Natural killer cell (primary cell): ENCODE measurements around the gene FXYD7. TPM values are rescaled to one million over a fixed set of nuclear protein-coding genes. Genes with fewer than 3 reads are reported as not detected.

Source experiments
- ATAC-seq, 3 donors: fragments of 150-1000 bp in 2 of 3; fragments of 200-7000 bp in 1 of 3; cut with Tn5 transposase; 1 replicate in 1 of 3; 2 replicates in 2 of 3; pipeline ENCODE4 v1.10.0; 2021; ENCODE audit warnings: mild to moderate bottlenecking in 2 of 3, moderate library complexity in 2 of 3
- DNase-seq, 2 donors: peaks; one replicate each; pipeline versions ENCODE4 v3.0.0 to v3.0.0-alpha.2; 2013 to 2021; ENCODE audit warnings: mixed read lengths in 1 of 2
- H3K27ac ChIP-seq: one replicate; pipeline ENCODE4 v1.5.1; 2013; ENCODE audit warnings: mild to moderate bottlenecking, low read length
- H3K27me3 ChIP-seq: one replicate; pipeline ENCODE4 v1.6.1; 2013; ENCODE audit warnings: low read length; ENCODE audit not compliant: control insufficient read depth, insufficient read depth
- H3K36me3 ChIP-seq: one replicate; pipeline ENCODE4 v1.6.1; 2013; ENCODE audit warnings: low read length; ENCODE audit not compliant: control insufficient read depth, insufficient read depth
- H3K4me1 ChIP-seq: one replicate; pipeline ENCODE4 v1.6.1; 2013; ENCODE audit warnings: low read length; ENCODE audit not compliant: control insufficient read depth, insufficient read depth
- H3K4me3 ChIP-seq: one replicate; pipeline ENCODE4 v1.5.1; 2013; ENCODE audit warnings: low read length
- H3K9me3 ChIP-seq: one replicate; pipeline ENCODE4 v1.6.1; 2013; ENCODE audit warnings: low read length; ENCODE audit not compliant: control insufficient read depth, insufficient read depth
- H3K27ac Mint-ChIP-seq, 2 donors: one replicate each; pipeline ENCODE4 v1.8.0; 2022; ENCODE audit warnings: mild to moderate bottlenecking in 2 of 2, mixed read lengths in 2 of 2, moderate library complexity in 1 of 2
- H3K27me3 Mint-ChIP-seq, 2 donors: one replicate each; pipeline ENCODE4 v1.8.0; 2022; ENCODE audit warnings: low read depth in 2 of 2, mixed read lengths in 2 of 2
- H3K36me3 Mint-ChIP-seq: one replicate; pipeline ENCODE4 v1.8.0; 2022; ENCODE audit warnings: mixed read lengths
- H3K4me1 Mint-ChIP-seq, 2 donors: one replicate each; pipeline ENCODE4 v1.8.0; 2022; ENCODE audit warnings: mixed read lengths in 2 of 2
- H3K4me3 Mint-ChIP-seq: one replicate; pipeline ENCODE4 v1.8.0; 2022; ENCODE audit warnings: mild to moderate bottlenecking, moderate library complexity, mixed read lengths
- H3K9me3 Mint-ChIP-seq, 2 donors: one replicate each; pipeline ENCODE4 v1.8.0; 2022; ENCODE audit warnings: mixed read lengths in 2 of 2
- WGBS: methylation state at CpG from one replicate; pipeline ENCODE4 v1.1.7; 2013; ENCODE audit warnings: missing lambda C conversion rate; ENCODE audit not compliant: insufficient coverage; 5-methylcytosine and 5-hydroxymethylcytosine counted together
- intact Hi-C: fragments of 100-400 bp; cut with micrococcal nuclease; formaldehyde crosslinking; loops from one replicate; pipeline ENCODE4 v1.14.2; 2022
- total RNA-seq, 4 donors: library from RNA; stranded (reverse); fragments of 120-200 nt in 1 of 4; gene quantifications; one replicate each; pipeline versions ENCODE4 v1.2.3 to v1.2.4, GENCODE V29; 2013 to 2022
- TF ChIP-seq, protein P1 (sequence below): fragments of 200-600 bp; IDR thresholded peaks from one replicate; pipeline ENCODE4 v1.8.0; 2022; ENCODE audit warnings: antibody characterized with exemption

Gene FXYD7
- total RNA-seq, 3 donors from 2014 or later (not counting 1 experiment from before 2014, with no cell fraction given): 4.0 to 5.4 (median 4.9) TPM

DNA sequence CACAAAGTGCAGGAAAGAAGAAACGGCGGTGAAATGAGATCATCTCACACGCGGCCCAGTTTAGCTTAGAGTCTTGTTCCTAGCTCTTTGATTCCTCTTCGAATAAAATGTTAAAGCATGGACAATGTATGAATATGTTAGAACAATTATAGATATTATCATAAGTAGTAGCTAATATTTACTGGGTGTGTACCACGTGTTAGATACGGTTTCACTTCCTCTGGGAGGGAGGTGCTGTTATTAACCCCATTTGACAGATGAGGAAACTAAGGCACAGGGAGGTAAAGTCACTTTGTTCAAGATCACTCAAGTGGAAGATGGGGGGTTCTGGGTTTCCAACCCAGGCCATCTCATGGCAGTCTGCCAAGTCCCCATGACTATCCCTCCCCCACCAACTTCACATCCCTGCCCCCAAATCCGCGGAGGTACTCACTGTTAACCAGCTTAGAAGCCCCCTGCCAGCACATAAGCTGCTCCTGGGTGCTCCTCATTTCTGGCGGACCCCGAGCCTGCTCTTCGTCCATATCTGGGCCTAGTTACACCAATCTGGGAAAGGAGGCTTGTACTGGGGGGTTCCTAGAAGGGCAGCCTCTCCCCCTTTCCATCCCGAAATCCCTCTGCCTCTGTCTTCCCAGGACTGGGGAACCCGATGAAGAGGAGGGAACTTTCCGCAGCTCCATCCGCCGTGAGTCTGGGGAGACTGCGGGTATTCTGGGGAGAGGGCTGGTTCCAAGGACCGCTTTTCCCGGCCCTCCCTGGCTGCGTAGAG lies 1.0 kb upstream of the FXYD7 start:
- no peaks in the 10 kb centered on the region for H3K36me3 Mint-ChIP-seq
- H3K27me3 ChIP-seq: peaks cover 11% of the 10 kb centered on the region
- TF ChIP-seq, protein P1, sequence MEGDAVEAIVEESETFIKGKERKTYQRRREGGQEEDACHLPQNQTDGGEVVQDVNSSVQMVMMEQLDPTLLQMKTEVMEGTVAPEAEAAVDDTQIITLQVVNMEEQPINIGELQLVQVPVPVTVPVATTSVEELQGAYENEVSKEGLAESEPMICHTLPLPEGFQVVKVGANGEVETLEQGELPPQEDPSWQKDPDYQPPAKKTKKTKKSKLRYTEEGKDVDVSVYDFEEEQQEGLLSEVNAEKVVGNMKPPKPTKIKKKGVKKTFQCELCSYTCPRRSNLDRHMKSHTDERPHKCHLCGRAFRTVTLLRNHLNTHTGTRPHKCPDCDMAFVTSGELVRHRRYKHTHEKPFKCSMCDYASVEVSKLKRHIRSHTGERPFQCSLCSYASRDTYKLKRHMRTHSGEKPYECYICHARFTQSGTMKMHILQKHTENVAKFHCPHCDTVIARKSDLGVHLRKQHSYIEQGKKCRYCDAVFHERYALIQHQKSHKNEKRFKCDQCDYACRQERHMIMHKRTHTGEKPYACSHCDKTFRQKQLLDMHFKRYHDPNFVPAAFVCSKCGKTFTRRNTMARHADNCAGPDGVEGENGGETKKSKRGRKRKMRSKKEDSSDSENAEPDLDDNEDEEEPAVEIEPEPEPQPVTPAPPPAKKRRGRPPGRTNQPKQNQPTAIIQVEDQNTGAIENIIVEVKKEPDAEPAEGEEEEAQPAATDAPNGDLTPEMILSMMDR: no peak
- no peaks in the 10 kb centered on the region for H3K36me3 ChIP-seq
- H3K9me3 ChIP-seq: no peaks in the 10 kb centered on the region
- peak overlapping the region; percentile 76 for H3K4me3 Mint-ChIP-seq
- intact Hi-C loops: loop anchor here (5.0 kb wide), 2 partner anchors 70 to 170 kb away; no protein-coding TSS in a partner anchor
- 14% methylated on average over 19 of the region's 21 CpGs for WGBS
- no peak overlapping the region for H3K27ac ChIP-seq
- H3K4me1 Mint-ChIP-seq: peaks cover 22 to 49% of the 10 kb centered on the region in 2 donors
- DNase-seq: peak in 1 of 2 donors; percentile 59
- peaks cover 46% of the 10 kb centered on the region for H3K4me1 ChIP-seq
- H3K27ac Mint-ChIP-seq: peak overlapping the region; percentile 50 to 80
- no peaks in the 10 kb centered on the region for H3K9me3 Mint-ChIP-seq
- ATAC-seq: no peak
- peak overlapping the region; percentile 32 for H3K4me3 ChIP-seq
- H3K27me3 Mint-ChIP-seq: peaks cover 0 to 22% of the 10 kb centered on the region in 2 donors

DNA sequence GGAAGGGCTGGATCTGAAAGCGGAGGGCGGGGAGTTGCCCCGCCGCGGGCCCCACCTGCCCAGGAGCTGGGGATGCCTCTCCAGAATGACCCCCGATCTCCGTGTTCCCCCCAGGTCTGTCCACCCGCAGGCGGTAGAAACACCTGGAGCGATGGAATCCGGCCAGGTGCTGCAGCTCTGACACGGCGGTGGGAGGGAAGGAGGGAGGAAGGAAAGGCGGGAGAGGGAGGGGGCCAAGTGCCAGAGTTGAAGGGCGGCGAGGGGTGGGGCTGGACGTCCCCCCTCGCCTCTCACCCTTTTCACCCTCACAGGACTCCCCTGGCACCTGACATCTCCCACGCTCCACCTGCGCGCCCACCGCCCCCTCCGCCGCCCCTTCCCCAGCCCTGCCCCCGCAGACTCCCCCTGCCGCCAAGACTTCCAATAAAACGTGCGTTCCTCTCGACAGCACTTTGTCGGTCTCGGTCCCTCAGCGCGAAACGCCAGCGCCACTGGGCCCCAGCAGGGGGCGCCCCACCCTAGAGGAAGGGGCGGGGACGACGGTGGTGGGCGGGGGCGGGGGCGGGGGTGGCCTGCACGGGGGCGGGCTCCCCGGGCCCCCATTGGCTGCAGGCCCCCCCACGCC lies 337 bp upstream of the FXYD7 start:
- WGBS: 2% methylated on average over 16 of the region's 46 CpGs
- ATAC-seq (peak; percentile 50 to 64 (median 54)), DNase-seq (peak; percentile 72 to 86)
- intact Hi-C loops: loop anchor here (1.0 to 5.0 kb wide), 3 partner anchors 70 to 170 kb away; no protein-coding TSS in a partner anchor
- TF ChIP-seq, protein P1: peak; percentile 73
- H3K36me3 ChIP-seq: no peaks in the 10 kb centered on the region
- no peaks in the 10 kb centered on the region for H3K9me3 Mint-ChIP-seq
- H3K27me3 ChIP-seq: peaks cover 11% of the 10 kb centered on the region
- peak overlapping the region; percentile 43 for H3K4me3 ChIP-seq
- peaks cover 0 to 17% of the 10 kb centered on the region in 2 donors for H3K27me3 Mint-ChIP-seq
- no peaks in the 10 kb centered on the region for H3K9me3 ChIP-seq
- peak overlapping the region in 1 of 2 donors; percentile 80 for H3K27ac Mint-ChIP-seq
- H3K4me1 ChIP-seq: peaks cover 46% of the 10 kb centered on the region
- H3K4me1 Mint-ChIP-seq: peaks cover 22 to 44% of the 10 kb centered on the region in 2 donors
- no peaks in the 10 kb centered on the region for H3K36me3 Mint-ChIP-seq
- H3K27ac ChIP-seq: no peak overlapping the region
- peak overlapping the region; percentile 81 for H3K4me3 Mint-ChIP-seq

DNA sequence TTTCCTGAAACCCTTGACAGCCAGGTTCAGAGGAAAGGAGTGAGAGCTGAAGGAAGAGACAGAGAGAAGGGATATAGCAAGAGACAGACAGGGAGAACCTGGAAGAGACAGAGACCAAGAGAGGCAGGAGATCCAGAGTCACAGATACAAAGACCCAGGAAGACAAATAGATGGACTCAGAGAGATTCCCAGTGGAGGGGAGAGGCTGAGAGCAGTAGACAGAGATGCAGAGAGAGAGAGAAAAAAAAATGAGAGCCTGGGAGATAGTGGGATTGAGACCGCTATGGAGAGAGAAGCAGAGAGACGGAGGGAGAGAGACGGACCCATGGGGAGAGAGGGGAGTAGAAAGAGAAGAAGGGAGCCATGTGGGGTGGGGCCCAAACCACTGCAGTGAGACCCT lies 763 bp downstream of the FXYD7 start:
- TF ChIP-seq, protein P1: no peak
- no peak overlapping the region for H3K4me3 ChIP-seq
- Mint-ChIP-seq H3K9me3 (no peaks in the 10 kb centered on the region), H3K4me3 (no peak overlapping the region), H3K36me3 (no peaks in the 10 kb centered on the region), H3K27me3 (peaks cover 0 to 13% of the 10 kb centered on the region in 2 donors), H3K27ac (peak overlapping the region in 1 of 2 donors; percentile 7), H3K4me1 (peaks cover 22 to 39% of the 10 kb centered on the region in 2 donors)
- no peaks in the 10 kb centered on the region for H3K9me3 ChIP-seq
- H3K36me3 ChIP-seq: no peaks in the 10 kb centered on the region
- peaks cover 11% of the 10 kb centered on the region for H3K27me3 ChIP-seq
- WGBS: 78% methylated on average over 3 of the region's 3 CpGs
- H3K4me1 ChIP-seq: peaks cover 46% of the 10 kb centered on the region
- intact Hi-C loops: loop anchor here (1.0 to 5.0 kb wide), 3 partner anchors 68 to 172 kb away; no protein-coding TSS in a partner anchor
- H3K27ac ChIP-seq: no peak overlapping the region
- DNase-seq (no peak), ATAC-seq (no peak)
